ENCODE results near the gene SDCBP2. TPM values are rescaled to one million over a fixed set of nuclear protein-coding genes. Genes with fewer than 3 reads are reported as not detected.

Gene SDCBP2
- total RNA-seq, 1 donor from 2014 or later, result 1.2 TPM

- ATAC-seq (ENCODE audit: low read depth) (no peak), DNase-seq (no peak)
- H3K27ac Mint-ChIP-seq, result no peak overlapping the region
- intact Hi-C loops (cut with micrococcal nuclease), result no loop called here
- H3K4me1 Mint-ChIP-seq, result no peaks in the 10 kb centered on the region
- CTCF ChIA-PET, result no interaction called here
- H3K27me3 Mint-ChIP-seq, result no peaks in the 10 kb centered on the region
- H3K4me3 Mint-ChIP-seq, result no peak overlapping the region
- H3K36me3 Mint-ChIP-seq (ENCODE audit: low read depth), result no peaks in the 10 kb centered on the region
- no peaks in the 10 kb centered on the region for H3K9me3 Mint-ChIP-seq
- TF ChIP-seq CTCF (IDR thresholded peaks at IDR 0.05), result no peak
- POLR2A ChIA-PET, result no interaction called here
These were observed 56.4 kb downstream of the SDCBP2 start for GRCh38 chr20:1272368-1273100.

GRCh38 chr20:1269850-1270249 lies 59.1 kb downstream of the SDCBP2 start:
- DNase-seq (no peak), ATAC-seq (ENCODE audit: low read depth) (no peak)
- no peak for TF ChIP-seq CTCF (IDR thresholded peaks at IDR 0.05)
- Mint-ChIP-seq H3K9me3 (no peaks in the 10 kb centered on the region), H3K4me1 (peaks cover 11% of the 10 kb centered on the region), H3K27me3 (no peaks in the 10 kb centered on the region), H3K4me3 (no peak overlapping the region), H3K36me3 (ENCODE audit: low read depth) (no peaks in the 10 kb centered on the region), H3K27ac (no peak overlapping the region)
- ChIA-PET POLR2A (no interaction called here), CTCF (no interaction called here)
- intact Hi-C loops (cut with micrococcal nuclease), result no loop called here

- ChIA-PET POLR2A (no interaction called here), CTCF (no interaction called here)
- no peak for DNase-seq
- intact Hi-C loops (cut with micrococcal nuclease), result no loop called here
- Mint-ChIP-seq H3K9me3 (no peaks in the 10 kb centered on the region), H3K27ac (no peak overlapping the region), H3K36me3 (ENCODE audit: low read depth) (no peaks in the 10 kb centered on the region), H3K27me3 (no peaks in the 10 kb centered on the region), H3K4me1 (peaks cover 12% of the 10 kb centered on the region), H3K4me3 (no peak overlapping the region)
- no peak for TF ChIP-seq CTCF (IDR thresholded peaks at IDR 0.05)
- no peak for ATAC-seq (ENCODE audit: low read depth)
These were observed 59.7 kb downstream of the SDCBP2 start for GRCh38 chr20:1269235-1269634.

- intact Hi-C loops (cut with micrococcal nuclease), result loop anchor here (2.0 kb wide), 1 partner anchor 57 kb away; no protein-coding TSS in a partner anchor
- ChIA-PET CTCF (no interaction called here), POLR2A (interaction anchor here (0.6 kb wide), 1 partner anchor 58 kb away, joined by 3 read pairs; no protein-coding TSS in a partner anchor)
- DNase-seq (no peak), ATAC-seq (ENCODE audit: low read depth) (no peak)
- no peak for TF ChIP-seq CTCF (IDR thresholded peaks at IDR 0.05)
- no peaks in the 10 kb centered on the region for H3K36me3 Mint-ChIP-seq (ENCODE audit: low read depth)
- peaks cover 12% of the 10 kb centered on the region for H3K4me1 Mint-ChIP-seq
- H3K9me3 Mint-ChIP-seq, result no peaks in the 10 kb centered on the region
- no peak overlapping the region for H3K27ac Mint-ChIP-seq
- no peak overlapping the region for H3K4me3 Mint-ChIP-seq
- H3K27me3 Mint-ChIP-seq, result no peaks in the 10 kb centered on the region
These were observed 61.0 kb downstream of the SDCBP2 start for GRCh38 chr20:1267809-1268374.

- Mint-ChIP-seq H3K4me1 (peaks cover 12% of the 10 kb centered on the region), H3K4me3 (peak overlapping the region; percentile 73), H3K9me3 (peaks cover 2% of the 10 kb centered on the region), H3K36me3 (ENCODE audit: low read depth) (no peaks in the 10 kb centered on the region), H3K27ac (no peak overlapping the region), H3K27me3 (peaks cover 2% of the 10 kb centered on the region)
- DNase-seq, result no peak
- no peak for TF ChIP-seq CTCF (IDR thresholded peaks at IDR 0.05)
- intact Hi-C loops (cut with micrococcal nuclease), result loop anchor here (2.0 kb wide), 1 partner anchor 58 kb away; no protein-coding TSS in a partner anchor
- ChIA-PET POLR2A (interaction anchor here (0.6 kb wide), 1 partner anchor 58 kb away, joined by 3 read pairs; no protein-coding TSS in a partner anchor), CTCF (interaction anchor here (1.3 kb wide), 1 partner anchor 159 kb away, joined by 3 read pairs; no protein-coding TSS in a partner anchor)
- no peak for ATAC-seq (ENCODE audit: low read depth)
These were observed 61.8 kb downstream of the SDCBP2 start for GRCh38 chr20:1267161-1267560.

Data from activated B cell treated with CpG ODN at 0.5 μM for 24 hours (primary cell).